Epithelial cell of proximal tubule (primary cell): ENCODE results near the gene P3H4. TPM values are rescaled to one million over a fixed set of nuclear protein-coding genes. Genes with fewer than 3 reads are reported as not detected.

Source experiments
- DNase-seq: peaks from one replicate; pipeline ENCODE4 v3.0.0-alpha.2; 2011; ENCODE audit warnings: low read depth
- H3K4me3 ChIP-seq: 2 replicates; pipeline ENCODE4 v1.5.1; 2011; ENCODE audit warnings: low read depth, mild to moderate bottlenecking, low read length
- total RNA-seq: library from RNA; depleted of rRNA; stranded (reverse); fragments of >200 nt; gene quantifications from 2 replicates; pipeline ENCODE4 v1.2.3, GENCODE V29; 2015
- TF ChIP-seq, protein P1 (sequence below): conservative IDR thresholded peaks from 2 replicates; pipeline ENCODE4 v1.5.1; 2012; ENCODE audit warnings: low read depth, mild to moderate bottlenecking, low read length

P3H4 gene
- total RNA-seq, 1 donor from 2014 or later = 55.5 TPM

DNA sequence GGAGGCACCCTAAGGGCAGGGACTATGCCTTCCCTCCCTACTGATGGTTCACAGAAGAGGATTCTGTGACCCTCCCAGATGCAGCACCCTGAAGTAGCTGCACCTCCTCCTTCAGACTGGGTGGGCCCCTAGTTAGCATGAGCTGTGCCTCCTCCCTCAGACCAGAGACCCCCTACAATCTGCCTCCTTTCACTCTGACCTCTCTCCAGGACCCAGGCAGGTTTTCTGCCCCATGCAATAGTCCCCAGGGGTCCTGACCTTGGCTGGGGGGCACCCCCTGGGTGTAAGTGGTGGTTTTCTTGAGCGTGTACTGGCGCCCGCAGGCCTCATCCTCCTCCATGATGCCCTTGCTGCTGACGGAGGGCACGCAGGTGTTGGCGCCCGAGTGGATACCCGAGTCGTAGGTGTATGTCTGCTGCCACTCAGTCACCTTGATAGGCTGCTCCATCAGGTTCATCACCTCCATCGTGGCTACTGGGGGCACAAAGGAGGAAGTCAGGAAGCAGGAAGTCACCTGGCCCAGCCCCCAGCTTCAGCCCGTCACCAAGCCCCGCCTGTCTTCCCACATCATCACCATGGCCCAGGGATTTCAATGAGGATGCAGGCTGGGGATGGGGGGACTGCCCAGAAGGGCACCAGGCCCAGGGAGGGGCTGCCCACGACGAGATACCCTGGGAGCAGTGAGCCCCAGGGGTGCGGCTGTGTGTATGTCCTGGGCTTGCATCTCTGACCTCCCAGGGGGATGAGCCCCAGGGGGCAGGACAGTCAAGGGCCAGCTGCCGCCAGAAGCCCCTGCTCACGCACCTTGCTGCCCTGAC lies 40.2 kb downstream of the P3H4 start:
- DNase-seq = no peak
- H3K4me3 ChIP-seq = no peak overlapping the region

DNA sequence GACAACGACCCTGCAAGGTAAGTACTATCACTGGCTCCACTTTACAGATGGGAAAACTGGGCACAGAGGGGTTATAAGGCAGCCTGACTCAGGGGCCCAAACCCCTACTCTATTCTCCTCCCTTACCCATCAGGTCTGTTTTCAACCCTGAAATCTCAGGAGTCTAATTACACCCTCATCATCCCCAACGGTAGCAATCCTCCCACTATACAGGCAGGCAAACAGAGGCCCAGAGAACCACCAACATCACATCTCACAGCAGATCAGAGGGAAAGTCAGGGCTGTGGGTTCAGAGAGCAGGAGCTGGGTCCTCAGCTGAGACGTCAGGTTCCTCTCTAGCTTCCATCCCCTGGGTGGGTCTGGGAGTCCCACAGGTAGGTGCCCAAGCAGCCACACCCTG lies 41.8 kb downstream of the P3H4 start:
- H3K4me3 ChIP-seq = no peak overlapping the region
- no peak for DNase-seq
- TF ChIP-seq, protein P1, sequence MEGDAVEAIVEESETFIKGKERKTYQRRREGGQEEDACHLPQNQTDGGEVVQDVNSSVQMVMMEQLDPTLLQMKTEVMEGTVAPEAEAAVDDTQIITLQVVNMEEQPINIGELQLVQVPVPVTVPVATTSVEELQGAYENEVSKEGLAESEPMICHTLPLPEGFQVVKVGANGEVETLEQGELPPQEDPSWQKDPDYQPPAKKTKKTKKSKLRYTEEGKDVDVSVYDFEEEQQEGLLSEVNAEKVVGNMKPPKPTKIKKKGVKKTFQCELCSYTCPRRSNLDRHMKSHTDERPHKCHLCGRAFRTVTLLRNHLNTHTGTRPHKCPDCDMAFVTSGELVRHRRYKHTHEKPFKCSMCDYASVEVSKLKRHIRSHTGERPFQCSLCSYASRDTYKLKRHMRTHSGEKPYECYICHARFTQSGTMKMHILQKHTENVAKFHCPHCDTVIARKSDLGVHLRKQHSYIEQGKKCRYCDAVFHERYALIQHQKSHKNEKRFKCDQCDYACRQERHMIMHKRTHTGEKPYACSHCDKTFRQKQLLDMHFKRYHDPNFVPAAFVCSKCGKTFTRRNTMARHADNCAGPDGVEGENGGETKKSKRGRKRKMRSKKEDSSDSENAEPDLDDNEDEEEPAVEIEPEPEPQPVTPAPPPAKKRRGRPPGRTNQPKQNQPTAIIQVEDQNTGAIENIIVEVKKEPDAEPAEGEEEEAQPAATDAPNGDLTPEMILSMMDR = no peak

More for the DNA sequence above, 40.2 kb downstream of the P3H4 start:
- TF ChIP-seq, protein P1 = no peak

DNA sequence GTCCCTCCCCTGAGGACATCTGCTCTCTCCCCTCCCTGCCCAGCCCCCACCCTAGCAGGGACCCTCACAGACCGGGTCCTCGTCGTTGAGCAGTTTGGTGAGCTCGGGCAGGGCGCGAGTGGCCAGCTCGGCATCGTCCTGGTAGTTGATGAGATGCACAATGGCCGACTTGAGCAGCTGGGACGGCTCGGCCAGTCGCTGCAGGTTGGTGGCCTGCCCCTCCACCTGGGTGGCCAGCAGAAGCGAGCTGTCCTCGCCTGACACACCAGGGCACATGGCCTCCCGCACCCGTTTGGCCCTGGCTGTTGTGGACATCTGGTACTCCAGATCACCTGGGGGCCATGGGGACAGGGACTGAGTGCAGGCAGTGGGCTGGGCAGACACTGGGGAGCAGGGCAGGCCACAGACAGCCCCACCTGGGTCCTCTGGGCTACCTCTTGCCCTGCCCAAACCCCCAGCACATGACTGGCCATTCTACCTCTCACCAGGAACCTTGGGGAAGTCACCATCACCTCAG lies 42.3 kb downstream of the P3H4 start:
- no peak for DNase-seq
- TF ChIP-seq, protein P1 = no peak
- no peak overlapping the region for H3K4me3 ChIP-seq

DNA sequence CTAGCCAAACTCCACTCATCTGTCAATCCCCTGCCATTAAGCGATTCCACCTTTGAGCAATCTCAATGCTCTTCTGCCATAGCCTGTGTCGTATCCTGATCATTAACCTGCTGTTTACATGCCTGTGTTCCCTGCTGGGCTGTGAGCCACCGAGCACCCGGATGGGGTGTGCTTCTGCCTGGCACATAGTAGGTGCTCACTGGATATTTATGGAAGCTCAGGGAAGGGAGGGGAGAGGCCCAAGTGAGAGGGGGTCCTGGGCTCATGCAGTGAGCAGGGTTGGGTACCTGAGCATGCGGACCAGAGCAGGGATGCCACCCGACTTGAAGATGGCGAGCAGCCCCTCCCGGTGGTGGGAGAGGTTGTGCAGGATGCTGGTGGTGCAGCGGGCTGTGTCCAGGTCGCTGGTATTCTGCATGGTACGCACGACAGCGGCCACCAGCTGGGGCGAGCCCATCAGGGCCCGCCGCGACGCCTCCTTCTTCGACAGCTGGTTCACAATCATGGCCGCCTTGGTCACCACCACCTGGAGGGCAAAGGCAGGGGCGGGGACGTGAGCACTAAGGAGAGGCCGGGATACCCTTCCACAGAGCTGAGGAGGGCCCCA lies 43.0 kb downstream of the P3H4 start:
- TF ChIP-seq, protein P1 = no peak
- no peak overlapping the region for H3K4me3 ChIP-seq
- no peak for DNase-seq

DNA sequence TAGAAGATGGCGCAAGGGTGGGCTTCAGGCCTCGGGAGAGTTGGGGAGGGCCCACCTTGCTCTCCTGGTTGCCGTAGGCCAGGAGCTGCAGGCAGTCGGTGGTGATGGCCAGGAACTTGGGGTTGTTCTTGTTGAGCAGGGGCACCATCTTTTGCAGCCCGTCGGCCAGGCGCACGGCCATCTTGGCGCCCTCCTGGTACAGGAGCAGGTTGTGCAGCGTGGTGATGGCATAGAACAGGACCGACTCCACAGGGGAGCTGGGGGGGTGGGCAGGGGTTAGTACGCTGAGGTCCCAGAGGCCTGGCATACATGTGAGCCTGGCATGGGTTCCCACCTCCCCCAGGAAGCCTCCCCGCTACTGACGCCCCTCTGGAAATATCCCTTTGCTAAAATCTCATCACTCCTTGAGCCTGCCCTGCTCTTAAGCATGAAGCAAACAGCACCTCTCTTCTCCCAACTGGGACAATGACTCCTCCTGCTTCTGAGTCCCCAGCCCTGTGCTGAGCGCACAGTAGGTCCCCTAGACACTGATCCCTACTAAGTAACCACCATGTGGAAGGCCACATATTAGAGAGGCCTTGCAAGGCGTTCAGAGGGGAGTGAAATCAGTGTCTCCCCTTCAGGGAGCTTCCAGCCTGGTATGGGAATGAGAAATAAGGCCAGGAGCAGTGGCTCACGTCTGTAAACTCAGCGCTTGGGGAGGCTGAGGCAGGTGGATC lies 44.3 kb downstream of the P3H4 start:
- no peak for DNase-seq
- no peak overlapping the region for H3K4me3 ChIP-seq
- TF ChIP-seq, protein P1 = no peak

DNA sequence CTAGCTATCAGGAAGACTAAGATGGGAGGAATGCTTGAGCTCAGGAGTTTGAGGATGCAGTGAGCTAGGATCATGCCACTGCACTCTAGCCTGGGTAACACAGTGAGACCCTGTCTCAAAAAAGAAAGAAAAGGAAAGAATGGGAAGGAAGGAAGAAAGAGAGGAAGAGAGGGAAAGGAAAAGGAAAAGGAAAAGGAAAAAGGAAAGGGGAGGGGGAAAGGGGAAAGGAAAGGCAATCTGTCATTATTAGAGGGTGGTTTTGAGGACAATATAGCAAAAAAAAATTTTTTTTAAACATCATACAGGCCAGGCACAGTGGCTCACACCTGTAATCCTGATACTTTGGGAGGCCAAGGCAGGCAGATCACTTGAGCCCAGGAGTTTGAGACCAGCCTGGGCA lies 45.6 kb downstream of the P3H4 start:
- TF ChIP-seq, protein P1 = no peak
- no peak overlapping the region for H3K4me3 ChIP-seq
- no peak for DNase-seq
